Stimulated activated naive B cell treated with anti-CD40 and anti-IgM and Interleukin-4, amounts not matched to agents 10 μg/mL and 1 μg/mL and 100 μg/mL, for 72 hours (primary cell): ENCODE data around the gene ATXN1.
"Not testable (repeated sequence)": the region's sequence is repeated elsewhere in the genome, so short reads cannot be mapped to it uniquely, and the experiment has no call there.

Experiments used
- ATAC-seq, 2 donors: fragments of 150-1000 bp; cut with Tn5 transposase; replicated peaks; 2 replicates each; pipeline ENCODE4 v1.10.0; 2021; ENCODE audit warnings: moderate library complexity in 1 of 2
- DNase-seq: peaks from one replicate; pipeline ENCODE4 v3.0.0; 2021
- H3K27ac Mint-ChIP-seq: one replicate; pipeline ENCODE4 v1.8.0; 2022; ENCODE audit warnings: mild to moderate bottlenecking, mixed read lengths
- H3K27me3 Mint-ChIP-seq, 2 donors: one replicate each; pipeline ENCODE4 v1.8.0; 2022; ENCODE audit warnings: mixed read lengths in 2 of 2
- H3K36me3 Mint-ChIP-seq, 2 donors: one replicate each; pipeline ENCODE4 v1.8.0; 2022; ENCODE audit warnings: mixed read lengths in 2 of 2, mild to moderate bottlenecking in 1 of 2
- H3K4me1 Mint-ChIP-seq, 2 donors: one replicate each; pipeline ENCODE4 v1.8.0; 2022; ENCODE audit warnings: mixed read lengths in 2 of 2, mild to moderate bottlenecking in 1 of 2
- H3K4me3 Mint-ChIP-seq, 2 donors: one replicate each; pipeline ENCODE4 v1.8.0; 2022; ENCODE audit warnings: mild to moderate bottlenecking in 2 of 2, mixed read lengths in 2 of 2, moderate library complexity in 1 of 2
- H3K9me3 Mint-ChIP-seq, 2 donors: one replicate each; pipeline ENCODE4 v1.8.0; 2022; ENCODE audit warnings: mixed read lengths in 2 of 2, mild to moderate bottlenecking in 1 of 2

Gene ATXN1

GRCh38 chr6:16419636-16420336 is 341.5 kb downstream of the ATXN1 start:
- peak overlapping the region in 1 of 2 donors; percentile 6 for H3K4me3 Mint-ChIP-seq

GRCh38 chr6:16418151-16418550 is 343.1 kb downstream of the ATXN1 start:
- peaks cover 26 to 53% of the 10 kb centered on the region in 2 donors for H3K4me1 Mint-ChIP-seq
- H3K36me3 Mint-ChIP-seq = peaks cover 11 to 12% of the 10 kb centered on the region in 2 donors

More at GRCh38 chr6:16419636-16420336, 341.5 kb downstream of the ATXN1 start:
- ATAC-seq (peak; percentile 67 to 76), DNase-seq (no peak)
- Mint-ChIP-seq H3K27me3 (no peaks in the 10 kb centered on the region), H3K27ac (peak overlapping the region; percentile 93), H3K4me1 (peaks cover 17 to 42% of the 10 kb centered on the region in 2 donors), H3K9me3 (no peaks in the 10 kb centered on the region), H3K36me3 (peaks cover 9 to 19% of the 10 kb centered on the region in 2 donors)

GRCh38 chr6:16415677-16416076 is 345.6 kb downstream of the ATXN1 start:
- Mint-ChIP-seq H3K4me3 (no peak overlapping the region), H3K27ac (no peak overlapping the region), H3K9me3 (no peaks in the 10 kb centered on the region), H3K36me3 (peaks cover 10 to 14% of the 10 kb centered on the region in 2 donors), H3K27me3 (no peaks in the 10 kb centered on the region), H3K4me1 (peaks cover 18 to 41% of the 10 kb centered on the region in 2 donors)
- DNase-seq (no peak), ATAC-seq (no peak)

More at GRCh38 chr6:16418151-16418550, 343.1 kb downstream of the ATXN1 start:
- no peaks in the 10 kb centered on the region for H3K9me3 Mint-ChIP-seq
- DNase-seq = no peak
- no peak overlapping the region for H3K4me3 Mint-ChIP-seq
- H3K27me3 Mint-ChIP-seq = no peaks in the 10 kb centered on the region
- no peak overlapping the region for H3K27ac Mint-ChIP-seq
- no peak for ATAC-seq

- Mint-ChIP-seq H3K4me3 (peak overlapping the region; percentile 6 to 35), H3K36me3 (peaks cover 13% of the 10 kb centered on the region in 2 donors), H3K9me3 (no peaks in the 10 kb centered on the region), H3K27ac (peak overlapping the region; percentile 81), H3K4me1 (peaks cover 21 to 38% of the 10 kb centered on the region in 2 donors), H3K27me3 (peaks cover 0 to 5% of the 10 kb centered on the region in 2 donors)
- ATAC-seq = peak; percentile 76 to 80
- DNase-seq = peak; percentile 26
These were observed 347.1 kb downstream of the ATXN1 start for GRCh38 chr6:16414205-16414604.

GRCh38 chr6:16413399-16413798 is 347.9 kb downstream of the ATXN1 start:
- peaks cover 0 to 5% of the 10 kb centered on the region in 2 donors for H3K27me3 Mint-ChIP-seq
- peak overlapping the region; percentile 5 to 16 for H3K4me3 Mint-ChIP-seq
- H3K9me3 Mint-ChIP-seq = no peaks in the 10 kb centered on the region
- ATAC-seq = peak; percentile 39 to 41
- H3K4me1 Mint-ChIP-seq = peaks cover 21 to 39% of the 10 kb centered on the region in 2 donors
- H3K27ac Mint-ChIP-seq = peak overlapping the region; percentile 81
- DNase-seq = no peak
- H3K36me3 Mint-ChIP-seq = peaks cover 13 to 16% of the 10 kb centered on the region in 2 donors

- Mint-ChIP-seq H3K4me1 (peaks cover 22 to 40% of the 10 kb centered on the region in 2 donors), H3K36me3 (peaks cover 15 to 17% of the 10 kb centered on the region in 2 donors), H3K9me3 (no peaks in the 10 kb centered on the region), H3K27me3 (peaks cover 0 to 5% of the 10 kb centered on the region in 2 donors), H3K27ac (peak overlapping the region; percentile 81), H3K4me3 (peak overlapping the region in 1 of 2 donors; percentile 5)
- ATAC-seq (peak; percentile 13 to 33), DNase-seq (no peak)
These were observed 348.3 kb downstream of the ATXN1 start for GRCh38 chr6:16412982-16413381.

- no peaks in the 10 kb centered on the region for H3K9me3 Mint-ChIP-seq
- H3K27ac Mint-ChIP-seq = peak overlapping the region; percentile 28
- no peak overlapping the region for H3K4me3 Mint-ChIP-seq
- DNase-seq (no peak), ATAC-seq (no peak)
- H3K27me3 Mint-ChIP-seq = peaks cover 0 to 5% of the 10 kb centered on the region in 2 donors
- peaks cover 20 to 21% of the 10 kb centered on the region in 2 donors for H3K36me3 Mint-ChIP-seq
- H3K4me1 Mint-ChIP-seq = peaks cover 26 to 46% of the 10 kb centered on the region in 2 donors
These were observed 349.1 kb downstream of the ATXN1 start for GRCh38 chr6:16412171-16412570.

GRCh38 chr6:16409531-16410441 is 351.5 kb downstream of the ATXN1 start:
- no peaks in the 10 kb centered on the region for H3K9me3 Mint-ChIP-seq
- peaks cover 32 to 53% of the 10 kb centered on the region in 2 donors for H3K4me1 Mint-ChIP-seq
- H3K27ac Mint-ChIP-seq = no peak overlapping the region
- ATAC-seq (peak; percentile 63 to 73), DNase-seq (peak; percentile 44)
- H3K4me3 Mint-ChIP-seq = no peak overlapping the region
- H3K36me3 Mint-ChIP-seq = peaks cover 23 to 24% of the 10 kb centered on the region in 2 donors
- H3K27me3 Mint-ChIP-seq = peaks cover 0 to 5% of the 10 kb centered on the region in 2 donors

- Mint-ChIP-seq H3K4me3 (no peak overlapping the region), H3K27me3 (peaks cover 0 to 5% of the 10 kb centered on the region in 2 donors), H3K4me1 (peaks cover 25 to 45% of the 10 kb centered on the region in 2 donors), H3K9me3 (no peaks in the 10 kb centered on the region), H3K36me3 (peaks cover 27 to 30% of the 10 kb centered on the region in 2 donors), H3K27ac (no peak overlapping the region)
- DNase-seq (no peak), ATAC-seq (no peak)
These were observed 352.5 kb downstream of the ATXN1 start for GRCh38 chr6:16408766-16409165.

- DNase-seq (no peak), ATAC-seq (peak in 1 of 2 donors; percentile 39)
- Mint-ChIP-seq H3K4me1 (peaks cover 19 to 32% of the 10 kb centered on the region in 2 donors), H3K4me3 (no peak overlapping the region), H3K27ac (peak overlapping the region; percentile 43), H3K36me3 (peaks cover 33 to 37% of the 10 kb centered on the region in 2 donors), H3K27me3 (peaks cover 0 to 5% of the 10 kb centered on the region in 2 donors), H3K9me3 (peaks cover 0 to 2% of the 10 kb centered on the region in 2 donors)
These were observed 354.3 kb downstream of the ATXN1 start for GRCh38 chr6:16406966-16407365.

- H3K4me3 Mint-ChIP-seq, H3K27me3 Mint-ChIP-seq, H3K9me3 Mint-ChIP-seq, DNase-seq: not testable (repeated sequence)
- H3K4me1 Mint-ChIP-seq = peaks cover 19 to 30% of the 10 kb centered on the region in 2 donors
- H3K27ac Mint-ChIP-seq = peak overlapping the region; percentile 43
- H3K36me3 Mint-ChIP-seq = peaks cover 37 to 42% of the 10 kb centered on the region in 2 donors
- ATAC-seq = peak in 1 of 2 donors; percentile 48
These were observed 354.7 kb downstream of the ATXN1 start for GRCh38 chr6:16406538-16406937.

- peaks cover 19 to 30% of the 10 kb centered on the region in 2 donors for H3K4me1 Mint-ChIP-seq
- no peak overlapping the region for H3K4me3 Mint-ChIP-seq
- H3K27ac Mint-ChIP-seq = no peak overlapping the region
- DNase-seq = no peak
- H3K36me3 Mint-ChIP-seq = peaks cover 43 to 46% of the 10 kb centered on the region in 2 donors
- peaks cover 4 to 5% of the 10 kb centered on the region in 2 donors for H3K9me3 Mint-ChIP-seq
- peaks cover 4 to 5% of the 10 kb centered on the region in 2 donors for H3K27me3 Mint-ChIP-seq
- ATAC-seq = no peak
These were observed 355.9 kb downstream of the ATXN1 start for GRCh38 chr6:16405375-16405774.

GRCh38 chr6:16404456-16404855 is 356.8 kb downstream of the ATXN1 start:
- Mint-ChIP-seq H3K36me3 (peaks cover 37 to 48% of the 10 kb centered on the region in 2 donors), H3K27ac (peak overlapping the region; percentile 59), H3K9me3 (peaks cover 4 to 5% of the 10 kb centered on the region in 2 donors), H3K4me1 (peaks cover 14 to 24% of the 10 kb centered on the region in 2 donors), H3K27me3 (peaks cover 5 to 8% of the 10 kb centered on the region in 2 donors), H3K4me3 (no peak overlapping the region)
- DNase-seq (no peak), ATAC-seq (no peak)

GRCh38 chr6:16403831-16404230 is 357.4 kb downstream of the ATXN1 start:
- H3K4me3 Mint-ChIP-seq = no peak overlapping the region
- peaks cover 5 to 8% of the 10 kb centered on the region in 2 donors for H3K27me3 Mint-ChIP-seq
- peaks cover 33 to 54% of the 10 kb centered on the region in 2 donors for H3K36me3 Mint-ChIP-seq
- H3K27ac Mint-ChIP-seq = peak overlapping the region; percentile 9
- ATAC-seq = no peak
- no peak for DNase-seq
- peaks cover 4 to 5% of the 10 kb centered on the region in 2 donors for H3K9me3 Mint-ChIP-seq
- H3K4me1 Mint-ChIP-seq = peaks cover 14 to 20% of the 10 kb centered on the region in 2 donors
